RWPE1 (cell line): ENCODE data around the gene PHF12.

Source experiments
- CTCF ChIA-PET: fragments of 350-600 bp; sonication (Branson Sonifier 250); formaldehyde crosslinking; extraction: SDS; loops from one replicate; lab custom pipeline; 2021; lab: Yijun Ruan, JAX
- POLR2A ChIA-PET: fragments of 400-600 bp; formaldehyde crosslinking; extraction: SDS; loops from one replicate; lab custom pipeline; 2020; ENCODE audit warnings: antibody characterized with exemption; ENCODE audit not compliant: low non-redundant PET; lab: Yijun Ruan, JAX
- DNase-seq: peaks from one replicate; pipeline ENCODE4 v3.0.0; 2012; ENCODE audit warnings: low spot score
- H3K27ac ChIP-seq: fragments of 450-650 bp; 2 replicates; pipeline ENCODE4 v1.5.1; 2017
- TF ChIP-seq, protein P1 (sequence below): fragments of 450-650 bp; conservative IDR thresholded peaks from 2 replicates; pipeline ENCODE4 v1.5.1; 2017; ENCODE audit warnings: low read depth, mild to moderate bottlenecking

PHF12 gene

GRCh38 chr17:28861393-28862203 lies 89.7 kb downstream of the PHF12 start:
- ChIA-PET CTCF (interaction anchor here (1.4 kb wide), 1 partner anchor 17 kb away, joined by 3 read pairs; no protein-coding TSS in a partner anchor), POLR2A (no interaction called here)
- TF ChIP-seq, protein P1, sequence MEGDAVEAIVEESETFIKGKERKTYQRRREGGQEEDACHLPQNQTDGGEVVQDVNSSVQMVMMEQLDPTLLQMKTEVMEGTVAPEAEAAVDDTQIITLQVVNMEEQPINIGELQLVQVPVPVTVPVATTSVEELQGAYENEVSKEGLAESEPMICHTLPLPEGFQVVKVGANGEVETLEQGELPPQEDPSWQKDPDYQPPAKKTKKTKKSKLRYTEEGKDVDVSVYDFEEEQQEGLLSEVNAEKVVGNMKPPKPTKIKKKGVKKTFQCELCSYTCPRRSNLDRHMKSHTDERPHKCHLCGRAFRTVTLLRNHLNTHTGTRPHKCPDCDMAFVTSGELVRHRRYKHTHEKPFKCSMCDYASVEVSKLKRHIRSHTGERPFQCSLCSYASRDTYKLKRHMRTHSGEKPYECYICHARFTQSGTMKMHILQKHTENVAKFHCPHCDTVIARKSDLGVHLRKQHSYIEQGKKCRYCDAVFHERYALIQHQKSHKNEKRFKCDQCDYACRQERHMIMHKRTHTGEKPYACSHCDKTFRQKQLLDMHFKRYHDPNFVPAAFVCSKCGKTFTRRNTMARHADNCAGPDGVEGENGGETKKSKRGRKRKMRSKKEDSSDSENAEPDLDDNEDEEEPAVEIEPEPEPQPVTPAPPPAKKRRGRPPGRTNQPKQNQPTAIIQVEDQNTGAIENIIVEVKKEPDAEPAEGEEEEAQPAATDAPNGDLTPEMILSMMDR = no peak
- no peak for DNase-seq
- peak overlapping the region; percentile 33 for H3K27ac ChIP-seq

- ChIA-PET POLR2A (no interaction called here), CTCF (no interaction called here)
These were observed 90.9 kb downstream of the PHF12 start for GRCh38 chr17:28860363-28860808.

GRCh38 chr17:28858801-28859355 lies 92.4 kb downstream of the PHF12 start:
- TF ChIP-seq, protein P1 = no peak
- ChIA-PET POLR2A (no interaction called here), CTCF (no interaction called here)
- no peak for DNase-seq
- no peak overlapping the region for H3K27ac ChIP-seq

More at GRCh38 chr17:28860363-28860808, 90.9 kb downstream of the PHF12 start:
- no peak for DNase-seq
- TF ChIP-seq, protein P1 = no peak
- H3K27ac ChIP-seq = peak overlapping the region; percentile 29; the same call in 1 of the 2 replicates

DNA sequence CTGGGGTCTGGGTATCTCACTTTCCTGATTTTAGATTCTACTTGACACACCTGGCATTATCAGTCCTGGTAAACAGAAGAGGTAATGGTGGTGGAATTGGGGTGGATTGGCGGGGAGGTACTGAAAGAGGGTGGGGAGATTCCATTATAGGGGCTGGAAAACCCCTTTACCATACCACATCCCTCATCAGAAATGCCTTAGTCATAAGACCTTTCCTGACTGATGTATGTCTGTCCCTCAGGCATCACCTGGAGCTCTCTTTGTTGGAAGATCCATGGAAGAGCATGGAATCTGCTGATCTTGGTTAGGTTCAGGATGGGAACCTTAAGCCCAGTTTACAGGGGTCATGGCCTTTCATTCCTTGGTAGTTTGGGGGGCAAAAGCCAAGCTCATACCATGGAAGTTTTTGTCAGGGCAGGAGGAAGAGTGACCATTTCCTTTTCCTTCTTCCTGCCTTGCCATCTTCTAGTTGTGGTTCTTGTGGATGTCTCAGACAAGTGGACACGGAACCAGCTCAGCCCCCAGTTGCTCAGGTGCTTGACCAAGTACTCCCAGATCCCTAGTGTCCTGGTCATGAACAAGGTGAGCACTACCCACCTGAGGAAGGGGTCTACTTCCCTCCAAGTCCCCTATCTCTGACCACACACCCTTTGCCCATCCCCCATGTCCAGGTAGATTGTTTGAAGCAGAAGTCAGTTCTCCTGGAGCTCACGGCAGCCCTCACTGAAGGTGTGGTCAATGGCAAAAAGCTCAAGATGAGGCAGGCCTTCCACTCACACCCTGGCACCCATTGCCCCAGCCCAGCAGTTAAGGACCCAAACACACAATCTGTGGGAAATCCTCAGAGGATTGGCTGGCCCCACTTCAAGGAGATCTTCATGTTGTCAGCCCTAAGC lies 93.2 kb downstream of the PHF12 start:
- ChIA-PET CTCF (interaction anchor here (0.6 kb wide), 1 partner anchor 115 kb away, joined by 4 read pairs; no protein-coding TSS in a partner anchor), POLR2A (no interaction called here)
- TF ChIP-seq, protein P1 = no peak
- H3K27ac ChIP-seq = no peak overlapping the region
- DNase-seq = no peak

DNA sequence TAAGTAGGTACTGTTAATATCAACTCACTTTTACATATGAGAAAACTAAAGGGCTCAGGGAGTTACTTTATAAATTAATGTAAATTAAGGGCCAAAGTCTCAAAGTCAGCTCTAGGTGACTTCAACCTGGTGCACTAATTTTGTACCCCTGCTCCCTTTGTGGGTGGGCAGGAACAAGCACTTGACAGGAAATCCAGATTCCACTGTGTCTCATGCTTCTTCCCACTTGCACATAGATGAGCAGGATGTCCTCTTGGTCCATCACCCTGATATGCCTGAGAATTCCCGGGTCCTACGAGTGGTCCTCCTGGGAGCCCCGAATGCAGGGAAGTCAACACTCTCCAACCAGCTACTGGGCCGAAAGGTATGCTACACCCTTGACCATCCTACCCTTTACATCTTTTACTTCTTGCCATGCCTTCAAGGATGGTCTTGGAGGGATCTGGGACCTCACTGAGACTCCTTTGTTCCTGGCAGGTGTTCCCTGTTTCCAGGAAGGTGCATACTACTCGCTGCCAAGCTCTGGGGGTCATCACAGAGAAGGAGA lies 95.2 kb downstream of the PHF12 start:
- no peak for DNase-seq
- TF ChIP-seq, protein P1 = no peak
- POLR2A ChIA-PET = interaction anchor here (0.6 to 0.7 kb wide), 3 partner anchors 16 to 269 kb away, joined by 3 read pairs; no protein-coding TSS in a partner anchor
- CTCF ChIA-PET = no interaction called here
- H3K27ac ChIP-seq = no peak overlapping the region

DNA sequence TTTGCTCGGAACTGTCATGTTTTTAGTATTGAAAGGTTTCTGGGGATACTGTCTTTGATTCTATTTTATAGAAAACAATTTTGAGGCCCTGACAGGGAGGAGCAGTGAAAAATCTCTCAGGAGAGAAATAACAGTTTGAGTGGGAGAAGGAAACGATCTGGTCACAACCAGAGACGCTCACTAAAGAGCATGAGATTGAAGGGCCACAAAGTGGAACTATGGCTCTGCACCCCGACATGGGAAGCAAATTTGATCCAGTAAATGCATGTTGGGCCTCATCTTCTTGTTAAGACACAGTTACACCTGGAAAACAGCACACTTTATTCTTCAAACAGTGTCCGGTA lies 96.0 kb downstream of the PHF12 start:
- TF ChIP-seq, protein P1 = no peak
- ChIA-PET POLR2A (no interaction called here), CTCF (no interaction called here)
- DNase-seq = no peak
- H3K27ac ChIP-seq = peak overlapping the region; percentile 79
